H9 (cell line): ENCODE measurements around the gene STXBP1. TPM values are rescaled to one million over a fixed set of nuclear protein-coding genes. Genes with fewer than 3 reads are reported as not detected.
A peak's percentile ranks its signal among the peaks of the same experiment; 100 is the strongest.

Source experiments
- DNase-seq: peaks from one replicate; pipeline ENCODE4 v3.0.0-alpha.2; 2017
- H2AFZ ChIP-seq: one replicate; pipeline ENCODE4 v1.6.1; 2013; ENCODE audit warnings: mild to moderate bottlenecking, low read length, control low read depth, moderate library complexity
- H2AK5ac ChIP-seq: 2 replicates; pipeline ENCODE4 v1.6.1; 2013; ENCODE audit warnings: low read length, control low read depth, mixed read lengths; ENCODE audit not compliant: insufficient read length
- H2BK120ac ChIP-seq: one replicate; pipeline ENCODE4 v1.6.1; 2013; ENCODE audit warnings: low read depth, mild to moderate bottlenecking, low read length, control low read depth, inconsistent platforms; ENCODE audit not compliant: poor library complexity, severe bottlenecking
- H2BK12ac ChIP-seq: 2 replicates; pipeline ENCODE4 v1.6.1; 2013; ENCODE audit warnings: low read length, control low read depth, mixed read lengths, low read depth; ENCODE audit not compliant: insufficient read length
- H2BK15ac ChIP-seq: 2 replicates; pipeline ENCODE4 v1.6.1; 2013; ENCODE audit warnings: low read depth, low read length, control low read depth
- H2BK20ac ChIP-seq: one replicate; pipeline ENCODE4 v1.6.1; 2013; ENCODE audit warnings: low read depth, mild to moderate bottlenecking, low read length, control low read depth, inconsistent platforms; ENCODE audit not compliant: poor library complexity, severe bottlenecking
- H2BK5ac ChIP-seq: 2 replicates; pipeline ENCODE4 v1.6.1; 2013; ENCODE audit warnings: low read length, control low read depth, mixed read lengths; ENCODE audit not compliant: insufficient read length
- H3K14ac ChIP-seq: 2 replicates; pipeline ENCODE4 v1.6.1; 2013; ENCODE audit warnings: low read length, control low read depth; ENCODE audit not compliant: insufficient read depth
- H3K18ac ChIP-seq: 2 replicates; pipeline ENCODE4 v1.6.1; 2013; ENCODE audit warnings: low read depth, mild to moderate bottlenecking, mixed read lengths, low read length, control low read depth; ENCODE audit not compliant: insufficient read length
- H3K23ac ChIP-seq: 2 replicates; pipeline ENCODE4 v1.6.1; 2013; ENCODE audit warnings: low read length, control low read depth, mixed read lengths, low read depth; ENCODE audit not compliant: insufficient read length
- H3K23me2 ChIP-seq: 2 replicates; pipeline ENCODE4 v1.6.1; 2013; ENCODE audit warnings: low read depth, mild to moderate bottlenecking, mixed read lengths, low read length, control low read depth; ENCODE audit not compliant: insufficient read length, poor library complexity, severe bottlenecking
- H3K27ac ChIP-seq: 2 replicates; pipeline ENCODE4 v1.5.1; 2013; ENCODE audit warnings: low read length, control low read depth, mixed read lengths, low read depth; ENCODE audit not compliant: insufficient read length
- H3K27me3 ChIP-seq: 2 replicates; pipeline ENCODE4 v1.6.1; 2013; ENCODE audit warnings: low read length, control low read depth, inconsistent platforms; ENCODE audit not compliant: insufficient read depth
- H3K4ac ChIP-seq: 2 replicates; pipeline ENCODE4 v1.6.1; 2013; ENCODE audit warnings: low read depth, mild to moderate bottlenecking, control low read depth, inconsistent platforms, low read length, moderate library complexity
- H3K4me1 ChIP-seq: 2 replicates; pipeline ENCODE4 v1.6.1; 2013; ENCODE audit warnings: low read length, control low read depth, inconsistent platforms; ENCODE audit not compliant: insufficient read depth
- H3K4me2 ChIP-seq: 2 replicates; pipeline ENCODE4 v1.6.1; 2013; ENCODE audit warnings: low read length, control low read depth, mixed read lengths; ENCODE audit not compliant: insufficient read length, insufficient read depth
- H3K56ac ChIP-seq: 2 replicates; pipeline ENCODE4 v1.6.1; 2013; ENCODE audit warnings: low read depth, mild to moderate bottlenecking, mixed read lengths, low read length, control low read depth; ENCODE audit not compliant: insufficient read length
- H3K79me1 ChIP-seq: 2 replicates; pipeline ENCODE4 v1.6.1; 2013; ENCODE audit warnings: low read depth, mild to moderate bottlenecking, moderate library complexity, low read length, control low read depth, inconsistent platforms; ENCODE audit not compliant: insufficient read depth, poor library complexity, severe bottlenecking
- H3K79me2 ChIP-seq: 2 replicates; pipeline ENCODE4 v1.6.1; 2013; ENCODE audit warnings: low read length, control low read depth, inconsistent platforms; ENCODE audit not compliant: insufficient read depth
- H3K9ac ChIP-seq: 2 replicates; pipeline ENCODE4 v1.6.1; 2013; ENCODE audit warnings: low read length, control low read depth, mixed read lengths; ENCODE audit not compliant: insufficient read length; ENCODE audit errors: extremely low read depth
- H3K9me3 ChIP-seq: one replicate; pipeline ENCODE4 v1.6.1; 2013; ENCODE audit warnings: low read depth, low read length, inconsistent platforms; ENCODE audit not compliant: control insufficient read depth
- H3T11ph ChIP-seq: one replicate; pipeline ENCODE4 v1.6.1; 2013; ENCODE audit warnings: mild to moderate bottlenecking, low read length, control low read depth, inconsistent platforms
- H4K20me1 ChIP-seq: one replicate; pipeline ENCODE4 v1.6.1; 2013; ENCODE audit not compliant: control insufficient read depth, insufficient read length, insufficient read depth
- H4K5ac ChIP-seq: 2 replicates; pipeline ENCODE4 v1.6.1; 2013; ENCODE audit warnings: low read depth, mild to moderate bottlenecking, mixed read lengths, low read length, control low read depth; ENCODE audit not compliant: insufficient read length
- H4K8ac ChIP-seq: replicated peaks from 2 replicates; pipeline ENCODE4 v1.6.1; 2013; ENCODE audit warnings: low read length, control low read depth, mixed read lengths, low read depth; ENCODE audit not compliant: insufficient read length
- H4K91ac ChIP-seq: 2 replicates; pipeline ENCODE4 v1.6.1; 2013; ENCODE audit warnings: low read depth, mild to moderate bottlenecking, moderate library complexity, mixed read lengths, low read length, control low read depth; ENCODE audit not compliant: insufficient read length
- H3K27ac Mint-ChIP-seq, 3 experiments: 2 replicates in 2 of 3; 3 replicates in 1 of 3; pipeline ENCODE4 v1.8.0; 2020 to 2021; ENCODE audit warnings: mixed read lengths in 3 of 3, mild to moderate bottlenecking in 1 of 3, moderate library complexity in 1 of 3
- H3K27me3 Mint-ChIP-seq: 2 replicates; pipeline ENCODE4 v1.8.0; 2021; ENCODE audit warnings: low read depth, mild to moderate bottlenecking, moderate library complexity, mixed read lengths
- H3K36me3 Mint-ChIP-seq, 3 experiments: 2 replicates in 2 of 3; 3 replicates in 1 of 3; pipeline ENCODE4 v1.8.0; 2020 to 2021; ENCODE audit warnings: low read depth in 3 of 3, mixed read lengths in 3 of 3; ENCODE audit not compliant: insufficient read depth in 1 of 3
- H3K4me1 Mint-ChIP-seq, 2 experiments: 2 replicates each; pipeline ENCODE4 v1.8.0; 2020; ENCODE audit warnings: mixed read lengths in 2 of 2
- H3K4me3 Mint-ChIP-seq, 2 experiments: 2 replicates in 1 of 2; 3 replicates in 1 of 2; pipeline ENCODE4 v1.8.0; 2020 to 2021; ENCODE audit warnings: mild to moderate bottlenecking in 2 of 2, mixed read lengths in 2 of 2, moderate library complexity in 1 of 2
- H3K9me3 Mint-ChIP-seq, 2 experiments: 2 replicates in 1 of 2; 3 replicates in 1 of 2; pipeline ENCODE4 v1.8.0; 2020; ENCODE audit warnings: mild to moderate bottlenecking in 2 of 2, mixed read lengths in 2 of 2, moderate library complexity in 1 of 2
- WGBS: extraction: QIAGEN DNeasy Blood & Tissue Kit; methylation state at CpG from one replicate; pipeline ENCODE4 v1.1.7; 2013; ENCODE audit warnings: missing lambda C conversion rate, low lambda C conversion rate, mixed read lengths; ENCODE audit not compliant: insufficient read length; ENCODE audit errors: extremely low coverage; 5-methylcytosine and 5-hydroxymethylcytosine counted together
- total RNA-seq: library from RNA; stranded (reverse); gene quantifications from 2 replicates; pipeline ENCODE4 v1.2.1, GENCODE V29; 2021
- TF ChIP-seq, protein P1 (sequence below): fragments of 200-600 bp; sonication (generic); conservative IDR thresholded peaks from 3 replicates; pipeline ENCODE4 v1.8.0; 2021; ENCODE audit warnings: antibody characterized with exemption, mild to moderate bottlenecking

The STXBP1 gene
- total RNA-seq, 1 experiment from 2014 or later: 22.3 TPM

DNA sequence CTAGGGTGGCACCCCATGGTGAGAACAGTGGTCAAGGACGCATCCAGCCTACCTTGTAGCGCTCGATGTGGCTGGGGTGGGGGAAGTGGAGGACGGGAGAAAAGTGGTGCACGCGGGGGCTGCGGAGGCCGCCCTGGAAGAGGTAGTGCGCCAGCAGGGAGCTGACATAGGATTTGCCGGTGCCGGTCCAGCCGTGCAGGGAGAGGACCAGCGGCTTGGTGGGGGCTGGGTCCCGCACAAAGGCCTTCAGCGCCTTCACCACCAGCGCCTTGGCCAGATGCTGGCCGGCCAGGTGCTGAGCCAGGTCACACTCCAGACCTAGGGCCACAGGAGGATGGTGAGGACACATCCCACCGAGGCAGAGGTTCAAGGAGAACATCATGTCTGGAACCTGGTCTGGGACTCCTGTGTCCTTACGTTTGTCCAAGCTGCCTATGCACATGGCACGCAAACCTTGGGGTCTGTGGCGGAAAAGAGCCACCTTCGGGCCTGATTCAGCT is 122.2 kb downstream of the STXBP1 start:
- Histone ChIP-seq H4K91ac (no peak overlapping the region), H2BK15ac (no peak overlapping the region), H3K9me3 (no peaks in the 10 kb centered on the region), H4K5ac (no peak overlapping the region), H2BK12ac (no peak overlapping the region), H4K20me1 (no peaks in the 10 kb centered on the region), H3K18ac (peak overlapping the region; percentile 31), H2BK120ac (no peak overlapping the region), H2AK5ac (no peak overlapping the region), H3K79me1 (no peaks in the 10 kb centered on the region), H3K4ac (no peak overlapping the region), H3K79me2 (no peaks in the 10 kb centered on the region), H2BK5ac (no peak overlapping the region), H3K27me3 (no peaks in the 10 kb centered on the region), H3K14ac (0 out of 2 replicates have a peak overlapping the region, but pooled peaks have one; percentile 17), H2AFZ (no peak overlapping the region), H2BK20ac (no peak overlapping the region), H3K23me2 (no peaks in the 10 kb centered on the region), H3K9ac (no peak overlapping the region), H3K56ac (no peak overlapping the region), H3K4me2 (peak overlapping the region; percentile 34), H3K23ac (no peak overlapping the region), H3T11ph (no peak overlapping the region), H3K4me1 (no peaks in the 10 kb centered on the region), H3K27ac (no peak overlapping the region), H4K8ac (no peak overlapping the region)
- Mint-ChIP-seq H3K36me3 (no peaks in the 10 kb centered on the region; a peak in 1 of 7 replicates), H3K27me3 (peaks cover 14% of the 10 kb centered on the region), H3K4me3 (peak overlapping the region; percentile 70 to 80), H3K27ac (no peak overlapping the region), H3K4me1 (peaks cover 9 to 10% of the 10 kb centered on the region in 2 experiments), H3K9me3 (no peaks in the 10 kb centered on the region)
- peak; percentile 59 for DNase-seq
- WGBS: no CpG with 5 or more reads among the region's 22 CpGs
- TF ChIP-seq, protein P1, sequence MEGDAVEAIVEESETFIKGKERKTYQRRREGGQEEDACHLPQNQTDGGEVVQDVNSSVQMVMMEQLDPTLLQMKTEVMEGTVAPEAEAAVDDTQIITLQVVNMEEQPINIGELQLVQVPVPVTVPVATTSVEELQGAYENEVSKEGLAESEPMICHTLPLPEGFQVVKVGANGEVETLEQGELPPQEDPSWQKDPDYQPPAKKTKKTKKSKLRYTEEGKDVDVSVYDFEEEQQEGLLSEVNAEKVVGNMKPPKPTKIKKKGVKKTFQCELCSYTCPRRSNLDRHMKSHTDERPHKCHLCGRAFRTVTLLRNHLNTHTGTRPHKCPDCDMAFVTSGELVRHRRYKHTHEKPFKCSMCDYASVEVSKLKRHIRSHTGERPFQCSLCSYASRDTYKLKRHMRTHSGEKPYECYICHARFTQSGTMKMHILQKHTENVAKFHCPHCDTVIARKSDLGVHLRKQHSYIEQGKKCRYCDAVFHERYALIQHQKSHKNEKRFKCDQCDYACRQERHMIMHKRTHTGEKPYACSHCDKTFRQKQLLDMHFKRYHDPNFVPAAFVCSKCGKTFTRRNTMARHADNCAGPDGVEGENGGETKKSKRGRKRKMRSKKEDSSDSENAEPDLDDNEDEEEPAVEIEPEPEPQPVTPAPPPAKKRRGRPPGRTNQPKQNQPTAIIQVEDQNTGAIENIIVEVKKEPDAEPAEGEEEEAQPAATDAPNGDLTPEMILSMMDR: no peak; the same call in 2 of the 3 replicates
